Measurements from ENCODE around the gene PDZD2.

The PDZD2 gene

DNA sequence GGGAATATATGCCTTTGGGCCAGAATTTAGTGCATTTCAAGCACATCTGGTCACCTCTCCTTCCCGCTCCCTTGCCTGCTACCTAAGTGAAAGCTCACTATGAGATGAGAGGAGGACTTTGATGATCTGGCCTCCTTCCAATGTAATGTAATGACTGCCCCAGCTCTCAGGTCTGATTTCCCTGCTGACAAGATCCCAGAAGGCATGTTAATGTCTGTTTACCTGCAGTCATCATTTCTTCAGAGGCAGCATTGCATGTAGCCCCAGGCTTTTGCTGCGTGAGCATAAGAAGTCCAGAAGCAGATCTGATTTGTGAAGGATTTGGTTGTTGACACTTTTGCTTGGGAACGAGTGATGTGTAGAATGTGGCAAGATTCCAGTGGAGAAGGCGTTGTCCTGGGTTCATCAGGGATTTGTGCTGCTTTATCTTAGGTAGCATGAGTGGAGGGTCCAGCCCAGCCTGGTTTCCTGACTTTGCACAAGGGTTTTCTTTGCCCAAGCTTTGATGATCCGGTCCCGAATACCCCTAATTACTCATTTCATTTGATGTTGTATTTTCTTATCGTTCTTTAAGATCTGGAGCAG is 342.5 kb downstream of the PDZD2 start:
- TF ChIP-seq, protein P1, sequence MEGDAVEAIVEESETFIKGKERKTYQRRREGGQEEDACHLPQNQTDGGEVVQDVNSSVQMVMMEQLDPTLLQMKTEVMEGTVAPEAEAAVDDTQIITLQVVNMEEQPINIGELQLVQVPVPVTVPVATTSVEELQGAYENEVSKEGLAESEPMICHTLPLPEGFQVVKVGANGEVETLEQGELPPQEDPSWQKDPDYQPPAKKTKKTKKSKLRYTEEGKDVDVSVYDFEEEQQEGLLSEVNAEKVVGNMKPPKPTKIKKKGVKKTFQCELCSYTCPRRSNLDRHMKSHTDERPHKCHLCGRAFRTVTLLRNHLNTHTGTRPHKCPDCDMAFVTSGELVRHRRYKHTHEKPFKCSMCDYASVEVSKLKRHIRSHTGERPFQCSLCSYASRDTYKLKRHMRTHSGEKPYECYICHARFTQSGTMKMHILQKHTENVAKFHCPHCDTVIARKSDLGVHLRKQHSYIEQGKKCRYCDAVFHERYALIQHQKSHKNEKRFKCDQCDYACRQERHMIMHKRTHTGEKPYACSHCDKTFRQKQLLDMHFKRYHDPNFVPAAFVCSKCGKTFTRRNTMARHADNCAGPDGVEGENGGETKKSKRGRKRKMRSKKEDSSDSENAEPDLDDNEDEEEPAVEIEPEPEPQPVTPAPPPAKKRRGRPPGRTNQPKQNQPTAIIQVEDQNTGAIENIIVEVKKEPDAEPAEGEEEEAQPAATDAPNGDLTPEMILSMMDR (IDR thresholded peaks at IDR 0.05; ENCODE audit: low read depth, low read length, missing control alignments): no peak
- Histone ChIP-seq H3K4me3 (ENCODE audit: low read depth, low read length) (no peak overlapping the region), H3K36me3 (replicated peaks) (no peaks in the 10 kb centered on the region), H3K27me3 (replicated peaks) (no peaks in the 10 kb centered on the region), H3K27ac (no peak overlapping the region)
- in situ Hi-C loops (cut with HindIII; ENCODE audit: low pct_ligation_motif_present, low sequenced_read_pairs): no loop called here
- no peak for DNase-seq

DNA sequence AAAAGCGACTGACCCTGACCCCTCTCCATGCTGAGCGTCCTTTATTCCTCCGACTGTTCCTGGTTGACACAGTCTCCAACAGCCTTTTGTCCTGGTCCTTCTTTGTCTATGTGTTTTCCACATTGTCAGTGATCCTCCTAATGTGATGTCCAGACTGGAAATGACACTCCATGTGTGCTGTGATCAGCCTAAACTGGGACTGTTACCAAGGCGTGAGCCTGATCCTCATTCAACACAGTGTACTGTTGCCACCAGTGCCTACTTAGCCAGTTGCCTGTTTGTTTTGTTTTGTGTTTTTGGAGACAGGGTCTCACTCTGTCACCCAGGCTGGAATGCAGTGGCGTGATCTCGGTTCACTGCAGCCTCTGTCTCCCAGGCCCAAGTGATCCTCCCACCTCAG is 343.1 kb downstream of the PDZD2 start:
- in situ Hi-C loops (cut with HindIII; ENCODE audit: low pct_ligation_motif_present, low sequenced_read_pairs): no loop called here

DNA sequence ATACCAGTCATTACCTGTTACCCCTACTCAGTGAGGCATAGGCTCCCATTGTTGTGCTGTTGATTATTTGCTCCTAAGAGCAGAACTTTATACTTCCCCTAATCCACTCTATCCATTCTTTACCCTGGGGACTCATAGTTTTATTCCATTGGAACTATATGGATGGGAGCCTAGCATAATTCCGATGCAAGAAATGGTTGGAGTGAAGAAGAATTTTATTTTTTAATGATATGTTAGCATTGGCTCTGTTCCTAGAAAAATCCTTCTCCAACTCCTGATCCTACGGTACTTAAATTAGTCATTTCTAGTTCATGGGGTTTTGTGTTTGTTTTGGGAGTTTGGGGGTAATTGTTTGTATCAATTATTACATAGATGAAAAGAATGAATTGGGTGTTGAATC is 343.7 kb downstream of the PDZD2 start:
- in situ Hi-C loops (cut with HindIII; ENCODE audit: low pct_ligation_motif_present, low sequenced_read_pairs): no loop called here
- TF ChIP-seq, protein P1 (IDR thresholded peaks at IDR 0.05; ENCODE audit: low read depth, low read length, missing control alignments): no peak
- Histone ChIP-seq H3K4me3 (ENCODE audit: low read depth, low read length) (no peak overlapping the region), H3K27ac (no peak overlapping the region), H3K36me3 (replicated peaks) (no peaks in the 10 kb centered on the region), H3K27me3 (replicated peaks) (no peaks in the 10 kb centered on the region)
- no peak for DNase-seq

More for the DNA sequence above, 343.1 kb downstream of the PDZD2 start:
- TF ChIP-seq, protein P1 (IDR thresholded peaks at IDR 0.05; ENCODE audit: low read depth, low read length, missing control alignments): no peak
- no peaks in the 10 kb centered on the region for H3K36me3 ChIP-seq (replicated peaks)
- H3K27ac ChIP-seq: no peak overlapping the region
- DNase-seq: no peak
- H3K27me3 ChIP-seq (replicated peaks): no peaks in the 10 kb centered on the region
- no peak overlapping the region for H3K4me3 ChIP-seq (ENCODE audit: low read depth, low read length)

DNA sequence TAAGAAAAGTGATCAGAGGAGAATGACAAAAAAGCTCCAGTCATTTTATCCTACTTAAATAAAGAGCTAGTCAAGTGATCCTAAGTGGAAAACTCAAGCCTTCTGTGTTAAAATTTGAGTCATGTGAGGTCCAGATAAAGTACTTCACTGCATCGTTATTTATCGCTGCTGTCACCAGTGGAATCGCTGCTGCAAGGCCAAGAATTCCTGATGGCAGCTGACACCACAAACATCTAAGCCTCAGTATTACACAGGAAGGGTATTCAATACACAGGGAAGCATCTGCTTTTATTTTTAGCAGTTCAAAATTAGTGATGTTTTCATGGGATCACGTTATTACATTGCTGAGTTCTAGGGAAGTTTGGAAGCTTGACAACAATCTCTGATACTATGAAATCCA is 344.9 kb downstream of the PDZD2 start:
- in situ Hi-C loops (cut with HindIII; ENCODE audit: low pct_ligation_motif_present, low sequenced_read_pairs): no loop called here
- DNase-seq: no peak
- no peaks in the 10 kb centered on the region for H3K27me3 ChIP-seq (replicated peaks)
- no peak overlapping the region for H3K27ac ChIP-seq
- H3K36me3 ChIP-seq (replicated peaks): no peaks in the 10 kb centered on the region
- TF ChIP-seq, protein P1 (IDR thresholded peaks at IDR 0.05; ENCODE audit: low read depth, low read length, missing control alignments): no peak
- H3K4me3 ChIP-seq (ENCODE audit: low read depth, low read length): no peak overlapping the region

DNA sequence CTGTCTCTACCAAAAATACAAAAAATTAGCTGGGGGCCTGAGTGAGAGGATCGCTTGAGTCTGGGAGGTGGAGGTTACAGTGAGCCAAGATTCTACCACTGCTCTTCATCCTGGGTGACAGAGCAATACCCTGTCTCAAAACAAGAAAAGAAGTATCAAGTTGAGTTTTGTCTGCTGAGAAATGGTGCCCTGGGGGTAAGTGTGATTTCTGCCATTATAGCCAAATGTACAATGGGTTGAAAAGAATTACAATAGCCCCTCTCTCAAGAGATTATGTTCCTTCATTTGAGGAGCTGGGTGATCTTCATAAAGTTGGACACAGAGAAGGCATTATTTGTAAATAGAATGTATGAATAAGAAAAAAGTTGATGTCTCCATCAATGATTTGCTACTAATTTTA is 345.8 kb downstream of the PDZD2 start:
- no peaks in the 10 kb centered on the region for H3K27me3 ChIP-seq (replicated peaks)
- H3K36me3 ChIP-seq (replicated peaks): no peaks in the 10 kb centered on the region
- TF ChIP-seq, protein P1 (IDR thresholded peaks at IDR 0.05; ENCODE audit: low read depth, low read length, missing control alignments): no peak
- in situ Hi-C loops (cut with HindIII; ENCODE audit: low pct_ligation_motif_present, low sequenced_read_pairs): no loop called here
- H3K4me3 ChIP-seq (ENCODE audit: low read depth, low read length): no peak overlapping the region
- DNase-seq: no peak
- no peak overlapping the region for H3K27ac ChIP-seq

DNA sequence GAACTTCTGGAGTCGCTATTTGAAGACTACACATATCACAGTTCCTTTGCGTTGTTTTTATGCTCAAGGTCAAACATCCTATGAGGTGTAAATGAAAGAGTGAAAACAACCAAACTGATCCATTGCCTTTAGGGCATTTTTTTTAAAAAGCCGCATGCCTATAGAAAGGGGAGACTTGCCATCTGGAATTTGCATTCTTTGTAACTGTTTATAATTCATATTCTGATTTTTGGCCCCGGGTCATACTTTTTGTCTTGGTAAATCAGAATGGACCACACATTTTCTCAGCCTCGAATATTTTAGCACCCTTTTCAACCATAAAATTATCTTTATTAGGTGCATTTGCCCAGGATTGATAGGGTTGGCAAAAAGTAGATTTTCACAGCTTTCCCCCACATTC is 347.2 kb downstream of the PDZD2 start:
- in situ Hi-C loops (cut with HindIII; ENCODE audit: low pct_ligation_motif_present, low sequenced_read_pairs): no loop called here
- no peaks in the 10 kb centered on the region for H3K36me3 ChIP-seq (replicated peaks)
- H3K27ac ChIP-seq: no peak overlapping the region
- no peak for DNase-seq
- H3K27me3 ChIP-seq (replicated peaks): no peaks in the 10 kb centered on the region
- H3K4me3 ChIP-seq (ENCODE audit: low read depth, low read length): no peak overlapping the region
- TF ChIP-seq, protein P1 (IDR thresholded peaks at IDR 0.05; ENCODE audit: low read depth, low read length, missing control alignments): no peak

All from brain microvascular endothelial cell (primary cell).